Neural cell (in vitro differentiated cells): ENCODE results near the gene TSPAN4.

ENCODE experiments used
- CTCF ChIP-seq: fragments of 450-650 bp; IDR thresholded peaks from 2 replicates; pipeline ENCODE4 v1.5.1; 2014; ENCODE audit warnings: antibody characterized with exemption, mild to moderate bottlenecking, moderate library complexity; ENCODE audit not compliant: poor library complexity, severe bottlenecking
- EZH2 ChIP-seq: fragments of 200-600, 300-800 bp; shearing (Covaris generic), sonication (generic); IDR thresholded peaks from 2 replicates; pipeline ENCODE4 v1.6.1; 2014; ENCODE audit warnings: antibody characterized with exemption, low read length, borderline replicate concordance, mild to moderate bottlenecking; ENCODE audit not compliant: insufficient read depth, poor library complexity, severe bottlenecking

- no peak for TF ChIP-seq EZH2
- TF ChIP-seq CTCF = no peak
These were observed 17.1 kb upstream of the TSPAN4 start for GRCh38 chr11:825366-826226.
